GM12878 (cell line): ENCODE data around the gene RYR2. TPM values are rescaled to one million over a fixed set of nuclear protein-coding genes. Genes with fewer than 3 reads are reported as not detected.
"Not testable (repeated sequence)": the region's sequence is repeated elsewhere in the genome, so short reads cannot be mapped to it uniquely, and the experiment has no call there.

ENCODE experiments used
- ATAC-seq: fragments of 200-7000 bp; cut with Tn5 transposase; 3 replicates; pipeline ENCODE4 v1.9.1; 2020; ENCODE audit warnings: mild to moderate bottlenecking, moderate library complexity
- BruUV-seq: library from RNA; stranded (reverse); fragments of 400-500 nt; replicated peaks from 2 replicates; lab custom pipeline; 2021; lab: Mats Ljungman, UMichigan
- CTCF ChIA-PET: fragments of 300-600 bp; sonication (Branson Sonifier 250); formaldehyde crosslinking; extraction: SDS; loops from one replicate; lab custom pipeline; 2021; ENCODE audit warnings: inconsistent platforms; lab: Yijun Ruan, JAX
- POLR2A ChIA-PET: fragments of 350-600 bp; formaldehyde crosslinking; extraction: SDS; loops from one replicate; lab custom pipeline; 2021; ENCODE audit warnings: inconsistent platforms; lab: Charles Lee
- RAD21 ChIA-PET: fragments of 300-600 bp; sonication (Branson Sonifier 250); formaldehyde crosslinking; loops from one replicate; lab custom pipeline; 2023; ENCODE audit warnings: antibody characterized with exemption; ENCODE audit not compliant: unreplicated experiment; lab: Charles Lee
- SMC1A ChIA-PET: fragments of 300-600 bp; sonication (Branson Sonifier 250); formaldehyde crosslinking; loops from one replicate; lab custom pipeline; 2023; ENCODE audit not compliant: unreplicated experiment, uncharacterized antibody; lab: Charles Lee
- DNase-seq: peaks from one replicate; pipeline ENCODE4 v3.0.0-alpha.2; 2011; ENCODE audit warnings: low read depth, low spot score
- FAIRE-seq: peaks from 3 replicates; lab custom pipeline; 2011; peaks lifted over from hg19 to GRCh38; lab: Jason Lieb, UNC
- H2AFZ ChIP-seq: 2 replicates; pipeline ENCODE4 v1.6.0; 2011; ENCODE audit warnings: low read depth, low read length, control low read depth; ENCODE audit not compliant: control insufficient read depth
- H3K27ac ChIP-seq: 2 replicates; pipeline ENCODE4 v1.5.1; 2011; ENCODE audit warnings: control low read depth; ENCODE audit not compliant: control insufficient read depth, insufficient read depth
- H3K27me3 ChIP-seq, 2 experiments: replicated peaks in 1 of 2; 2 replicates each; pipeline versions ENCODE4 v1.6.0 to v1.6.1; 2011; ENCODE audit warnings: low read length in 1 of 2; ENCODE audit not compliant: control insufficient read depth in 2 of 2, insufficient read depth in 2 of 2
- H3K36me3 ChIP-seq, 2 experiments: 2 replicates each; pipeline ENCODE4 v1.5.1; 2011; ENCODE audit warnings: low read length in 1 of 2; ENCODE audit not compliant: control insufficient read depth in 2 of 2, insufficient read depth in 2 of 2
- H3K4me1 ChIP-seq: 2 replicates; pipeline ENCODE4 v1.6.1; 2011; ENCODE audit warnings: mild to moderate bottlenecking, low read length, moderate library complexity, mixed read lengths; ENCODE audit not compliant: control insufficient read depth, insufficient read depth
- H3K4me2 ChIP-seq: 2 replicates; pipeline ENCODE4 v1.6.0; 2011; ENCODE audit warnings: control low read depth; ENCODE audit not compliant: control insufficient read depth, insufficient read depth
- H3K4me3 ChIP-seq: fragments of 200-600 bp; sonication (generic); 2 replicates; pipeline ENCODE4 v1.5.1; 2016
- H3K79me2 ChIP-seq: 2 replicates; pipeline ENCODE4 v1.6.0; 2011; ENCODE audit warnings: low read length; ENCODE audit not compliant: control insufficient read depth, insufficient read depth
- H3K9ac ChIP-seq: 2 replicates; pipeline ENCODE4 v1.8.0; 2011; ENCODE audit warnings: low read length, control low read depth, mixed read lengths; ENCODE audit not compliant: control insufficient read depth, insufficient read depth
- H3K9me3 ChIP-seq: replicated peaks from 3 replicates; pipeline ENCODE4 v1.5.1; 2011; ENCODE audit warnings: mild to moderate bottlenecking, low read length; ENCODE audit not compliant: control insufficient read depth, insufficient read depth
- H4K20me1 ChIP-seq: 2 replicates; pipeline ENCODE4 v1.6.0; 2011; ENCODE audit not compliant: control insufficient read depth, insufficient read depth
- CREB1 ChIP-seq: IDR thresholded peaks from 2 replicates; pipeline ENCODE4 v1.6.1; 2012; ENCODE audit warnings: low read depth, mild to moderate bottlenecking, inconsistent platforms
- DPF2 ChIP-seq: fragments of 450-650 bp; IDR thresholded peaks from 2 replicates; pipeline ENCODE4 v1.6.1; 2017; ENCODE audit warnings: mild to moderate bottlenecking
- EGR1 ChIP-seq, 2 experiments: IDR thresholded peaks; 1 replicate in 1 of 2; 2 replicates in 1 of 2; pipeline ENCODE4 v1.6.1; 2011 to 2012; ENCODE audit warnings: low read depth in 2 of 2, low read length in 2 of 2, borderline replicate concordance in 1 of 2, mild to moderate bottlenecking in 1 of 2, moderate library complexity in 1 of 2
- ESRRA ChIP-seq: IDR thresholded peaks from 2 replicates; pipeline ENCODE4 v1.6.1; 2012; ENCODE audit warnings: mild to moderate bottlenecking, low read length, improper control_type of control experiment
- IRF3 ChIP-seq: fragments of 450-650 bp; IDR thresholded peaks from 2 replicates; pipeline ENCODE4 v1.6.1; 2014; ENCODE audit warnings: mild to moderate bottlenecking
- JUND ChIP-seq: IDR thresholded peaks from 2 replicates; pipeline ENCODE4 v1.6.1; 2012; ENCODE audit warnings: low read depth, mild to moderate bottlenecking, low read length, improper control_type of control experiment, moderate library complexity
- SRF ChIP-seq, 2 experiments: IDR thresholded peaks; 2 replicates each; pipeline ENCODE4 v1.6.1; 2011; ENCODE audit warnings: low read depth in 2 of 2, low read length in 2 of 2, mild to moderate bottlenecking in 1 of 2, moderate library complexity in 1 of 2
- STAT1 ChIP-seq: fragments of 450-650 bp; conservative IDR thresholded peaks from 2 replicates; pipeline ENCODE4 v1.6.1; 2014; ENCODE audit warnings: antibody characterized with exemption, mild to moderate bottlenecking
- ZNF592 ChIP-seq: fragments of 450-650 bp; IDR thresholded peaks from 2 replicates; pipeline ENCODE4 v1.6.1; 2017; ENCODE audit warnings: mild to moderate bottlenecking, moderate library complexity
- WGBS: methylation state at CpG from one replicate; pipeline ENCODE4 v1.1.6; 2016; ENCODE audit warnings: low lambda C conversion rate; ENCODE audit not compliant: insufficient replicate concordance, insufficient coverage; ENCODE audit errors: missing lambda C conversion rate; 5-methylcytosine and 5-hydroxymethylcytosine counted together
- in situ Hi-C: fragments of 300-500 bp; cut with MboI; formaldehyde crosslinking; loops from 9 replicates; pipeline ENCODE4 v1.14.3; 2018; ENCODE audit warnings: mixed read lengths
- intact Hi-C: fragments of 100-400 bp; cut with micrococcal nuclease; formaldehyde crosslinking; loops from one replicate; pipeline ENCODE4 v1.14.2; 2022; ENCODE audit not compliant: unreplicated experiment
- polyA plus RNA-seq, 11 experiments: library from polyadenylated mRNA; depleted of rRNA in 4 of 11; unstranded in 6 of 11; stranded (reverse) in 5 of 11; fragments of >200 nt; fragmentation: Nextera tagmentation in 4 of 11; fragmentation: Illumina TruSeq in 1 of 11; extraction: Ambion mirVana in 4 of 11; extraction: Trizol in 1 of 11; gene quantifications; 1 replicate in 1 of 11; 2 replicates in 10 of 11; pipeline versions ENCODE4 v1.2.1 to v1.2.3, GENCODE V29; 2011 to 2016; ENCODE audit warnings: inconsistent platforms in 2 of 11, missing spikeins in 2 of 11, low read depth in 1 of 11
- total RNA-seq, 4 experiments: library from RNA; depleted of rRNA in 3 of 4; stranded (reverse); fragments of >200 nt in 3 of 4; fragmentation: Illumina TruSeq in 1 of 4; extraction: Trizol in 1 of 4; gene quantifications; 2 replicates each; pipeline versions ENCODE4 v1.2.1 to v1.2.3, GENCODE V29; 2013 to 2021

RYR2 gene
- total and polyA plus RNA-seq, 10 of the 15 experiments (the other 5 are each of a cell fraction or from before 2014, with no cell fraction given), result 0.01 to 0.04 TPM; not detected in 8

GRCh38 chr1:237367758-237368157, 325.8 kb downstream of the RYR2 start:
- no peak for ATAC-seq
- no peaks in the 10 kb centered on the region for H3K36me3 ChIP-seq
- no peaks in the 10 kb centered on the region for H3K79me2 ChIP-seq
- H3K4me2 ChIP-seq, result no peak overlapping the region
- no peak overlapping the region for H3K27ac ChIP-seq
- no peak for TF ChIP-seq STAT1
- no peak for TF ChIP-seq CREB1
- no peak for TF ChIP-seq ZNF592
- no peak for TF ChIP-seq DPF2
- TF ChIP-seq IRF3, result no peak
- no peak for TF ChIP-seq EGR1 (IDR thresholded peaks at IDR 0.05; ENCODE audit: borderline replicate concordance in 1 of 2, low read depth in 2 of 2, low read length in 2 of 2)
- no peak for TF ChIP-seq SRF (IDR thresholded peaks at IDR 0.05; ENCODE audit: low read depth in 2 of 2, low read length in 2 of 2)
- TF ChIP-seq ESRRA, result no peak
- no peak for TF ChIP-seq JUND
- TF ChIP-seq, all 136 proteins: peak for 0
- H4K20me1 ChIP-seq, result no peaks in the 10 kb centered on the region
- DNase-seq, result no peak
- in situ Hi-C loops, result no loop called here
- ChIA-PET CTCF (no interaction called here), RAD21 (no interaction called here), POLR2A (no interaction called here), SMC1A (no interaction called here)
- no peak for FAIRE-seq
- BruUV-seq, result no TSS peak
- H3K4me1 ChIP-seq, result no peaks in the 10 kb centered on the region
- no peak overlapping the region for H2AFZ ChIP-seq
- no peaks in the 10 kb centered on the region for H3K9me3 ChIP-seq
- H3K4me3 ChIP-seq, result no peak overlapping the region
- H3K27me3 ChIP-seq, result no peaks in the 10 kb centered on the region
- WGBS, result 25% methylated on average over 2 of the region's 2 CpGs
- no peak overlapping the region for H3K9ac ChIP-seq
- intact Hi-C loops, result no loop called here

- FAIRE-seq, H3K4me1 ChIP-seq, intact Hi-C loops, ATAC-seq, CTCF ChIA-PET, H3K27me3 ChIP-seq, H2AFZ ChIP-seq, DNase-seq, POLR2A ChIA-PET, H3K9me3 ChIP-seq, in situ Hi-C loops, H3K4me3 ChIP-seq, SMC1A ChIA-PET, H3K27ac ChIP-seq, H3K4me2 ChIP-seq, H3K9ac ChIP-seq, H3K79me2 ChIP-seq, BruUV-seq, H4K20me1 ChIP-seq, H3K36me3 ChIP-seq, RAD21 ChIA-PET: not testable (repeated sequence)
- WGBS, result 16% methylated on average over 2 of the region's 3 CpGs
Measured at GRCh38 chr1:237371477-237371876, 329.5 kb downstream of the RYR2 start.
